NCI-H1417 (cell line): ENCODE results near the gene NLRC5.
"Not testable (repeated sequence)": the region's sequence is repeated elsewhere in the genome, so short reads cannot be mapped to it uniquely, and the experiment has no call there.

Experiments
- DNase-seq, 3 experiments: peaks; one replicate each; lab custom pipeline; 2025; lab: John Stamatoyannopoulos, UW

NLRC5 gene

GRCh38 chr16:56999409-57000270, 10.3 kb downstream of the NLRC5 start:
- no peak for DNase-seq

GRCh38 chr16:57000271-57001025, 11.1 kb downstream of the NLRC5 start:
- no peak for DNase-seq

DNA sequence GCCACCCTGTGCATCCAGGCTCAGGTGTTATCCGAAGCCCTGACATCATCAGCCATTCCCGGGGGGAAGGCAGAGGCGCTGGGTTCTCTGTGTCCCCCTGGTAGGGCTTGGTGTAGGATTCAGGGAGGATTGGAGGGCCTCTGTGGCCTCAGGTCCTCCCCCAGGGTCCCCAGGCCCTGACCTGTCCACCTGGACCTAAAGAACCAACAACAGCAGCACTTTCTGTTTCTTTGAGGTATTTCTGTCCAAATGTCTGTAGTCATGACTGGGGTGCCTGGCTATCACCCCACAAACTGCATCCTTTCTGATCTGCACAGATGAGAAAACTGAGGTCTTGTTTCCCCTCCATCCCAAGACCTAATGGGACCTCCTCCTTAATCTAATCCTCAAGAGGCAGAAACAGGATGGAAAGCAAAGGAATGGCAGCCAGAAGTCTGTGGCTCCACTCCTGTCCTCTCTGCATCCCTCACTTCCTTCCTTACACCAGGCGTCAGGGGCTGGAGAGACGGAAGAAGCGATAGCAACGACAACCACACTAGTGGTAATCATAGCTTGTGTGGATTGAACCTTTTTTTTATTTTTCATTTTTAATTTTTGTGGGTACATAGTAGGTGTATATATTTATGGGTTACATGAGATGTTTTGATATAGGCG, 11.8 kb downstream of the NLRC5 start:
- DNase-seq, result no peak

DNA sequence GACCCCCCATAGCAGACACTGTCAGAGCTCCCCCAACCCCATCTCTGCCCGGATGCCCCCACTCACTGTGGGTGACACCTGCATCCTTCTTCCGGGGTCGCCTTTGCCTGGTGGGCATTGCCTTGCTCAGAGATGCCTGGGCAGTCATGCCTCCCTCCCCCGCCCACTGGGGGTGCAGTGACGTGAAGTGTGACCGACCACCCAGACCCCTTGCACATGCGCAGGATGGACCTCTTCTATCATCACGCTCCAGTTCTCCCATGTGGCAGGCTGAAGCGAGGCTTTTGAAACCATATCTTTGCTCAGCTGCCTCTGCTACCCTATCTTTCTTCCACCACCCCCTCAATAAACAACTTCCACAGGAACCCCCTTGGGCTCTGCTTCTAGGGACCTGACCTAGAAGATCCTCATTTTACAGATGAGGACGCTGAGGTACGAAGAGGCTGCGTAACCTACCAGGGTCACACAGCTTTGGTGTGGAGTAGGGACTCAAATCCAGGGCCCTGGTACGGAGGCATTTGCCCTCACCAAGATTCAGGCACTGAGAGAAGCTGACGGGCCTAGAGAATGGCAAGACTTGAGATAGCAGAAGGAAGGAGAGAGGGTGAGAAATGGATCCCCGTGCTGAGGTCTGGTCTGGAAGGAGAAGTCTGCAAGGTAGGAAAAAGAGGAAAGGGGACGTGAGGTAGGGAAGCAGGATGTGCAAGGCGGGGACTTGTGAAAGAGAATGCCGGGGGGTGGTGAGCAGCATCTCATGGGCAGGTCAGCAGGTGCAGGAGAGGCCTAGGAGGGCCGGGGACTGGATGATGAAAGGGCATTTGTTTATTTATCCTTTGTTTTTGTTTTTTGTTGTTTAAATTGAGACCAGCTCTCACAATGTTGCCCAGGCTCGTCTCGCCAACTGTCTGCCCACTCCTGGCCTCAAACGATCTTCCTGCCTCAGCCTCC, 14.4 kb downstream of the NLRC5 start:
- DNase-seq, result no peak

- no peak for DNase-seq
Measured at GRCh38 chr16:57004387-57005250, 15.3 kb downstream of the NLRC5 start.

DNA sequence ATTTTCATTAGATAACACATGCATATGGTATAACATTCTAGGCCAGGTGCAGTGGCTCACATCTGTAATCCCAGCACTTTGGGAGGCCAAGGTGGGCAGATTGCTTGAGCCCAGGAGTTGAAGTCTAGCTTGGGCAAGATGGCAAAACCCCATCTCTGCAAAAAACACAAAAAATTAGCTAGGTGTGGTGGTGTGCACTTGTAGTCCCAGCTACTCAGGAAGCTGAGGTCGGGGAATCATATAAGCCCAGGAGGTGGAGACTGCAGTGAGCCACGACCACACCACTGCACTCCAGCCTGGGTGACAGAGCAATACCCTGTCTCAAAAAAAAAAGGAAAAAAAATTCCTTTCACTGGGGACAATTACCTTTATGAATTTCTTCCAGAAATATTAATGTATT, 16.2 kb downstream of the NLRC5 start:
- DNase-seq, result not testable (repeated sequence)

DNA sequence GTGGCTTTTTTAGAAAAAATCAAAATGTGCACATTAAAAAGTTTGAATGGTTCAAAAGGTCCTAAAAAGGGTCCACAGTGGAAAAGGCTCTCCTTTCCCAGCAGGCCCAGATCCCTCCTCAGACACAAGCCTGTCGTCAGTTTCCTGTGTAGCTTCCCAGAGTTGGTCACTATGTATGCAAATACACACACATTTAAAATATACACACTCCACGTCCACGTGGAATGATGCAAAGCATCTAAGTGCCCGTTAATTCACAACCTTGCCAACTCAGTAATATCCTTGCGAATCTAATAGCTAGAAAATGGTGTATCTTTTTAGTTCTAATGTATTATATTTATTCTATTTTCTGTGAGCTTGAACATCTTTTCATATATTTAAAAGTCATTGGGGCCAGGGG, 17.7 kb downstream of the NLRC5 start:
- no peak for DNase-seq

GRCh38 chr16:57007530-57007929, 18.2 kb downstream of the NLRC5 start:
- no peak for DNase-seq

- no peak for DNase-seq
Measured at GRCh38 chr16:57008440-57008839, 19.1 kb downstream of the NLRC5 start.

- no peak for DNase-seq
Measured at GRCh38 chr16:57009643-57010170, 20.4 kb downstream of the NLRC5 start.

- no peak for DNase-seq
Measured at GRCh38 chr16:57012353-57012752, 23.0 kb downstream of the NLRC5 start.

DNA sequence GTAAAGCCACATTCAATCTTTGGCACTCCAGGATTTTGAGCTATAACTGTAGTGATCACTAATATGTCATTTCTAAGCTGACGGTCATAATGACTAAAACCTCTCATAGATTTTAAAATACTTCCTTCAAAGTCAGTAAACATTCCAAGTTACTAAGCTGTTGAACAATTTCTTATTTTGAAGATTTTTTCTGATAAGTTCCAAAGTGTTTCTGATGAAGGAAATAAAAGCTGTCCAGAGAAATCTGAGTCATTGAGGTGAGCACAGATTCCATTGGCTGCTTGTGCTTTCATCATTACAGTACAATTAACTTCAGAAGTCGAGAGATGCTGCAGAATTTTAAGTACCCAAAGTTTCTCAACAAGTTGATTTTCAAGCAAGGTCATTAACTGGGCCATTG, 23.9 kb downstream of the NLRC5 start:
- DNase-seq, result no peak

DNA sequence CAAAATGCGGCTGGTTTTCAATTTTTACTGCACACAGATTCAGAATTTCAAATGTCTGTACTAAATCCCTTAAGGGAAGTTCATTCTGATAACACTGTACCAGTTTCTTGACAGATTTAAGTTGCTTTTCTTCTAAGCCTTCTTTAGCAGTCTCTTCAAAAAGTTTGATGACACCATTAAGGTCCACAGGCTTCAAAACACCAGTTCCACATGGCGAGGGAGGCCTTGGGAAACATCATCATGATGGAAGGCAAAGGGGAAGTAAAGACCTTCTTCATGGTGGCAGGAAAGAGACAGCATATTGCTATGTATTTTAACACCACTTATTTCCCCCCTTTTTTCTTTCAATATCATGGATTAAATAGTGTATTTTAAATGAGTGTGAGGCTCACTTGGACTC, 24.5 kb downstream of the NLRC5 start:
- no peak for DNase-seq

DNA sequence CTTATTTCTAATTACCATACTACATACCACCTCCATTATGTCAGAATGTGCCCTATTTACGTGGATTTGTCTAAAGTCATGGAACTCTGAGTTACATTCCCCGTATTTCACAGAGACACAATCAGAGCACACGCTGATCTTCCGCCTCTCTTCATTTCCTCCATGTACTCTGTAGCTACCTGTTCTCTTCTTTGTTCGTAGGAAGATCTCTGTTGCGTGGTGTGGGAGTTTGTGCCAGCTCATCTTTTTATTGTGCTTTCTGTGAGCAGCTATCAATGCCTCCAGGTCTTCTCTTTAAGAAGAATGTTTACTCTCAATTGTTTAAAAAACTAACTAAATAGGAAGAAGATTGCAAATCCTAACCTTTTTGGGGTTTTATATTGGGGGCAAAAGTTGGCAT, 26.9 kb downstream of the NLRC5 start:
- no peak for DNase-seq

DNA sequence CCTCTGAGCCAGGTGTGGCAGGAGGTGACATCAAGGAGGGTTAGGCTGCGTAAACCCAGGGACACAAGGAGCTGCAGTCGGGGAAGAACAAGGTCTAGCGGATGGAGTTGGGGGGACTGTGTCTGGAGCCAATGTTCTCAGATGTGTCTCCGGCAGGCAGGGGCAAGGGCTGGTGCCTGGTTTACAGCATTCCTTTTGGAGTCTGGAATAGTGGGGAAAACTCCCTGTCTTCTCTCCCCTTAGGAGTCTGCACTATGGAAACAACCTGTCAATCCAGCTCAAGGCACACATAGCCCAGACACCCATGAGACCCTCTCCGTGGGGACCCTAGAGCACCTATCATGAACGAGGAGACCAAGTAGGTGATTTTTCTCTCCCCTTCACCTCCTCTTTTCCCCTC, 27.5 kb downstream of the NLRC5 start:
- DNase-seq, result no peak

- no peak for DNase-seq
Measured at GRCh38 chr16:57017251-57017650, 27.9 kb downstream of the NLRC5 start.

DNA sequence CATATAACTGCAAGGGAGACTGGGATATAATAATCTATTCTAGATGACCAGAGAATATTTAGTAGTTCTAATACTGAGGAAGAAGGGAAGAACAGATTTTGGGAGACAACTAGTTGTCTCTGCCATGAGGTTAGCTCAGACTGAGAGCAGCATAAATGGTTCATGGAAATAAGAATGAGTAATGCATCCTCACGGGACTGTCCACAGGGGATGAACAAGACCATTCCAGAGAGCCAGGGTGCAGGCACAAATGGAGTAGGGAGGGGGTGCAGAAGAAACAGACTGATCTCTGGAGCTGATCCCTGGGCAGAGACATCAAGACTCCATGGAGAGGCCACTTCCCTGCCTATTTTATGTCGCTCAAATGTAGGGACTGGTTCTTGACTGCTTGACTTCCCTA, 30.4 kb downstream of the NLRC5 start:
- DNase-seq, result no peak

- no peak for DNase-seq
Measured at GRCh38 chr16:57020651-57021050, 31.3 kb downstream of the NLRC5 start.

DNA sequence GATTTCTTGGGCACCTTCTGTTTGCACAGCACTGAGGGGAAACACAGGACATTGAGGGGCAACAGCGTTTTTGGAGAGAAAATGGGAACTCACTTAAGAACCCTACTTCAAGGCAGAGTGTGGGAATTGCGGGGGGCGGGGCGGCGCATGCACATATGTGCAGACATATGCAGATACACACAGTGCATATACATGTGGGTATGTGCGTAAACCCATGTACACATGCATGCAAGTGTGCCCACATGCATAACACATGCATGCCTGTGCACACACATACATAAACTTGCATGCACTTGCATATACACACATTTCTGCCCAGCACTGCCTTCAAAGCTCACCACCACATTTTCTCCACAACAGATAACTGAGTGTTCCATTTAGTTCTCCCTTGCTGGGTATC, 32.4 kb downstream of the NLRC5 start:
- no peak for DNase-seq

DNA sequence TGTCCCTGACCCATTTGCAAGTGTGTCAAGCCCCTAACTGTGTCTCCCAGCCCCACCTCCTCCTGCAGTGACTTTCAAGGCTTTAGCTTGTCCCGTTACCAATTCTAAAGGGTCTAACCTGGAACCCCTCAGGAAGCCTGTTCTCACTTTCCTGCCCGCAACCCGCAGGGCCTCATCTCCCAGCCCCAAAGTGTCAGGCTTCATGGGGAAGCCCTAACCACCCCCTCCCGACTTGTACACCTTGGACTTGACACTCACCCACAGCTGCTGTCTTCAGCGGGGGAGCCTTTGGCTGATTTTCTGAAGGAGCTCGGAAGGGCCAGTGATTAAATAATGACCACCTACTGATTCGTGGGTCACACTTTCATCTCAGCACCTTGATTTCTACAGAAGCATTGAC, 33.1 kb downstream of the NLRC5 start:
- DNase-seq, result no peak
